ENCODE measurements around the gene PDE6B. TPM values are rescaled to one million over a fixed set of nuclear protein-coding genes. Genes with fewer than 3 reads are reported as not detected.

The PDE6B gene
- total RNA-seq, 2 experiments from 2014 or later, result 16.1 to 17.7 TPM

Other genes with a start within 250 kb of the PDE6B start
- 10 to 100 TPM; 32.5 to 34.6 TPM for gene ZNF721, start 126.4 kb upstream of the PDE6B start, total RNA-seq
- 10 to 100 TPM; 57.4 to 57.8 TPM for gene PIGG, start 126.4 kb upstream of the PDE6B start, total RNA-seq
- gene TMEM271, start 49.3 kb upstream of the PDE6B start, total RNA-seq, result not detected
- gene ATP5ME, start 48.7 kb downstream of the PDE6B start, total RNA-seq, result 100 to 1,000 TPM; 243 to 267 TPM
- gene MYL5, start 49.0 kb downstream of the PDE6B start, total RNA-seq, result 10 to 100 TPM; 11.6 to 19.3 TPM
- under 1 TPM; 0.37 to 0.89 TPM for gene SLC49A3, start 63.6 kb downstream of the PDE6B start, total RNA-seq
- gene PCGF3, start 80.3 kb downstream of the PDE6B start, total RNA-seq, result 10 to 100 TPM; 33.5 to 36.2 TPM
- under 1 TPM; 0.39 to 0.53 TPM for gene CPLX1, start 200.6 kb downstream of the PDE6B start, total RNA-seq

All from activated CD8-positive, alpha-beta T cell treated with anti-CD3 and anti-CD28 coated beads, Interleukin-2, amount 10 ng/mL, durations not matched to agents 7 days and 5 days (primary cell).